HG03565 (cell line): Measurements from ENCODE around the gene LYZL4.

Experiments
- ATAC-seq: cut with Tn5 transposase; IDR thresholded peaks from one replicate; pipeline ENCODE4 v1.9.1; 2021; ENCODE audit warnings: mild to moderate bottlenecking, moderate library complexity; ENCODE audit not compliant: unreplicated experiment

The LYZL4 gene

GRCh38 chr3:42375121-42375800, 35.1 kb downstream of the LYZL4 start:
- ATAC-seq = no peak

DNA sequence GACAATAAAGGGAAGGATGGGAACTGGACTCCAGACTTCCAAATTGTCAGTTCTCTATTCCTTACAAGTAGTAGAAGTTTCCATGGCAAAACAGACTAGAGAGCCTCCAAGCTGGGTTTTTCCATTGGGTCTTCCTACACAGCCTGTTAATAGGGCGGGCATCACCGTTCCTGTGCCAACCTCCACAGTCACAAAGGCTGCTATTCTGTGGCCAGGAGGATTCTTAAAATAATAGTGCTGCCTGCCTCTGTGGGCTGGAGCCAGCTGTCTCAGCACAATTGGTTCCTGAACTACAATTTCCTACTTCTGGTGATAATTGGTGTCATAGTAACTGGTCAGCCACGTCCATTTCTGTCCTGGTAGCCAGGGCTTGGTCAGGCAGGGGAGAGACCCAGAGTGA, 38.6 kb downstream of the LYZL4 start:
- no peak for ATAC-seq

GRCh38 chr3:42369832-42370231, 40.6 kb downstream of the LYZL4 start:
- no peak for ATAC-seq

- no peak for ATAC-seq
Observed at GRCh38 chr3:42369304-42369703, 41.1 kb downstream of the LYZL4 start.

GRCh38 chr3:42368861-42369260, 41.5 kb downstream of the LYZL4 start:
- no peak for ATAC-seq

DNA sequence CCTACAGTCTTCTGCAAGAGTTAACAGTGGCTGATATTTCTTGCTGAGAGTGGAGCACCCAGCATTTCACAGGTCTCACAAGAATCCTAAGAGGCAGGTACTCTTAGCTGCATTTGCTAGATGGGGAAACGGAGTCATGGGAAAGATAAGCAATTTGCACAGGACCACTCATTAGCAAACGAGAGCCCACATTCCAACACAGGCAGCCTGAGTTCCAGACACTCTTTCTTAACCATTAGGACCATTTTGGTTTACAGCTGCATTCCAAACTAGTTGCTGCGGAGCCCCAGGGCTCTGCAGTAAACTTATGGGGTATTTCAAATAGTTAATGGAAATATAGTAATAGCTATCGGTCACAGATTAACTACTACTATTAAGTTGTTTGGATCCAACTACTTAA, 42.5 kb downstream of the LYZL4 start:
- no peak for ATAC-seq

DNA sequence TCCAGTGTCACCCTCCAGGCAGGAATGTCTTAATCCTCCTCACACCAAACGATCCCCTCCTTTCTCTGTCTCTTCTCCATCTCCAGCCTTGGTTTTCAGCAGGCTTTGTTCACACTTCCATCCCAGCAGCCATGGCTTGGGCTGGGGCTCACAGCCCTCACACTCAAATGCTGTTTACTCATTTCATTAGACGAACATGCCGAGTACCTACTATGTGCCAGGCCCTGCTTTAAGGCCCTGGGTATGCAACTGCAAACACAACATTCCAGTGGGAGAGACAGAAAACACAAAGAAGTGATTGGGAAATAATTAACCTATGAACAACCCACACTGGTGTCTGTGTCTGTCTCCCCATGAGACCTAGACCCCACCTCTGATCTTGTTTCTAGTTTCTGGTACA, 43.9 kb downstream of the LYZL4 start:
- ATAC-seq = no peak

DNA sequence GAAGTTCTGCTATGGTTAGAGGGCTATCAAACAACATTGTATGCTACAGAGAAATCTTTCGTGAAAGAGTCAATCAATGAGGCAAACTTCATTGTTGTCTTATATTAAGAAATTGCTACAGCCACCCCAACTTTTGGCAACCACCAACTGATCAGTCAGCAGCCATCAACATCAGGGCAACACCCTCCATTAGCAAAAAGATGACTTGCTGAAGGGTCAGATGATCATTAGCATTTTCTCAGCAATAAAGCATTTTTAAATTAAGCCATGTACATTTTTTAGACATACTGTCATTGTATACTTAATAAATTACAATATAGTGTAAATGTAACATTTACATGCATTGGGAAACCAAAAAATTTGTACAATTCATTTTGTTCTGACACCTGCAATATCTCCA, 53.1 kb downstream of the LYZL4 start:
- ATAC-seq = no peak

DNA sequence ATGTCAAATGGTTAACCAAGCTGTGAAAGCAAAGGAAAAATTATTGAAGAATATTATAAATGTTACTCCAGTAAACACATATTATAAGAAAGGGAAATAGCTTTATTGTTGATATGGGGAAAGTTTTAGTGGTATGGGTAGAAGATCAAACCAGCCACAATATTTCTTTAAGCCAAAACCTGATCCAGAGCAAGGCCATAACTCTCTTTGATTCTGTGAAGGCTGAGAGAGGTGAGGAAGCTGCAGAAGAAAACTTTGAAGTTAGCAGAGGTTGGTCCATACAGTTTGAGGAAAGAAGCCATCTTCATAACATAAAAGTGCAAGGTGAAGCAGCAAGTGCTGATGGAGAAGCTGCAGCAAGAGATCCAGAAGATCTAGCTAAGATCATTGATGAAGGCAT, 54.8 kb downstream of the LYZL4 start:
- no peak for ATAC-seq

GRCh38 chr3:42353631-42354030, 56.8 kb downstream of the LYZL4 start:
- ATAC-seq = no peak

DNA sequence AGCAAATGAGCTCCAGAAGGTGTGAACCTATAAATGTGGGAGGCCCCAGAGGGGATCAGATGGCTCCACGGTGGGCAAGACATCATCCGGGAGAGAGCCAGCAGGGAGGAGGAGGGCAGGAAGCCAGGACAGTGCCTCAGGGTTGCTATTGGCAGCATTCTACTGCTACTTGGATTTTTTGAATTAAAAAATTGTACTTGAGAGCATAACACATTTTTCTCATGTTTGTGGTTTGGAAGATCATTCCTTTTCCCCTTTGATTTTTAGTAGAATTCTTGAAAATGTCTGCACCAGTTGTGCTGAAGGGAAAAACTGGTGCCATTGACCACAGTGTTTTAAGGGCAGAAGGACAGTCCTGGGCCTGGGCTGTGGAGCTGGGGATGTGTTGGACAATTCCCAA, 59.2 kb downstream of the LYZL4 start:
- no peak for ATAC-seq

GRCh38 chr3:42349765-42350594, 60.4 kb downstream of the LYZL4 start:
- ATAC-seq = no peak

GRCh38 chr3:42347928-42348327, 62.5 kb downstream of the LYZL4 start:
- ATAC-seq = no peak
